Caco-2 (cell line): Measurements from ENCODE around the gene CABP7. TPM values are rescaled to one million over a fixed set of nuclear protein-coding genes. Genes with fewer than 3 reads are reported as not detected.
A peak's percentile ranks its signal among the peaks of the same experiment; 100 is the strongest.

Source experiments
- BruUV-seq: library from RNA; stranded (reverse); fragments of 400-500 nt; replicated peaks from 2 replicates; lab custom pipeline; 2021; lab: Mats Ljungman, UMichigan
- CTCF ChIA-PET: fragments of 300-600 bp; sonication (Branson Sonifier 250); formaldehyde crosslinking; loops from one replicate; lab custom pipeline; 2022; ENCODE audit warnings: antibody characterized with exemption; lab: Charles Lee
- POLR2A ChIA-PET: fragments of 300-600 bp; sonication (Branson Sonifier 250); formaldehyde crosslinking; loops from one replicate; lab custom pipeline; 2022; ENCODE audit warnings: antibody characterized with exemption; lab: Charles Lee
- DNase-seq, 2 experiments: peaks; one replicate each; pipeline versions ENCODE4 v3.0.0 to v3.0.0-alpha.2; 2020 to 2022
- H3K27me3 ChIP-seq: replicated peaks from 2 replicates; pipeline ENCODE4 v1.6.0; 2011; ENCODE audit warnings: low read length; ENCODE audit not compliant: control insufficient read depth, insufficient read depth
- H3K36me3 ChIP-seq: 2 replicates; pipeline ENCODE4 v1.5.1; 2011; ENCODE audit warnings: low read length; ENCODE audit not compliant: control insufficient read depth, insufficient read depth
- H3K4me1 ChIP-seq: fragments of 250-450 bp; sonication (Bioruptor Pico); 2 replicates; pipeline ENCODE4 v1.5.1; 2020; ENCODE audit warnings: mild to moderate bottlenecking
- H3K4me3 ChIP-seq: 2 replicates; pipeline ENCODE4 v1.5.1; 2011; ENCODE audit warnings: low read depth, mild to moderate bottlenecking, control low read depth, low read length
- H3K9me3 ChIP-seq: fragments of 250-450 bp; sonication (Bioruptor Pico); 2 replicates; pipeline ENCODE4 v1.5.1; 2020; ENCODE audit warnings: mild to moderate bottlenecking, moderate library complexity
- H3K27ac Mint-ChIP-seq: one replicate; pipeline ENCODE4 v1.8.0; 2022; ENCODE audit warnings: mixed read lengths; ENCODE audit not compliant: unreplicated experiment
- H3K27me3 Mint-ChIP-seq: one replicate; pipeline ENCODE4 v1.8.0; 2022; ENCODE audit warnings: mixed read lengths; ENCODE audit not compliant: insufficient read depth, unreplicated experiment
- H3K36me3 Mint-ChIP-seq: one replicate; pipeline ENCODE4 v1.8.0; 2022; ENCODE audit warnings: mild to moderate bottlenecking, mixed read lengths; ENCODE audit not compliant: insufficient read depth, unreplicated experiment
- H3K4me1 Mint-ChIP-seq: one replicate; pipeline ENCODE4 v1.8.0; 2022; ENCODE audit warnings: low read depth, mixed read lengths; ENCODE audit not compliant: unreplicated experiment
- H3K4me3 Mint-ChIP-seq: one replicate; pipeline ENCODE4 v1.8.0; 2022; ENCODE audit warnings: mild to moderate bottlenecking, moderate library complexity, mixed read lengths; ENCODE audit not compliant: unreplicated experiment
- H3K9me3 Mint-ChIP-seq: one replicate; pipeline ENCODE4 v1.8.0; 2022; ENCODE audit warnings: mixed read lengths; ENCODE audit not compliant: unreplicated experiment
- intact Hi-C: fragments of 100-400 bp; cut with micrococcal nuclease; formaldehyde crosslinking; loops from one replicate; pipeline ENCODE4 v1.10.0; 2022; ENCODE audit not compliant: unreplicated experiment
- total RNA-seq: library from RNA; stranded (reverse); gene quantifications from 2 replicates; pipeline ENCODE4 v1.2.3, GENCODE V29; 2022
- TF ChIP-seq, protein P1 (sequence below), 2 experiments: fragments of 200-600 bp in 1 of 2; IDR thresholded peaks; 1 replicate in 1 of 2; 2 replicates in 1 of 2; pipeline versions ENCODE4 v1.5.1 to v1.8.0; 2011 to 2022; ENCODE audit warnings: antibody characterized with exemption in 1 of 2, control low read depth in 1 of 2, inconsistent platforms in 1 of 2, low read depth in 1 of 2, low read length in 1 of 2, mild to moderate bottlenecking in 1 of 2, moderate library complexity in 1 of 2; ENCODE audit not compliant: insufficient read depth in 1 of 2, severe bottlenecking in 1 of 2, unreplicated experiment in 1 of 2

The CABP7 gene
- total RNA-seq, 1 experiment from 2014 or later, result not detected

- ChIA-PET POLR2A (no interaction called here), CTCF (interaction anchor here (0.5 kb wide), 1 partner anchor 165 kb away, joined by 4 read pairs; no protein-coding TSS in a partner anchor)
- Mint-ChIP-seq H3K4me3 (peak overlapping the region; percentile 99), H3K36me3 (peaks cover 43% of the 10 kb centered on the region), H3K9me3 (no peaks in the 10 kb centered on the region), H3K27ac (peak overlapping the region; percentile 60), H3K4me1 (peaks cover 28% of the 10 kb centered on the region), H3K27me3 (no peaks in the 10 kb centered on the region)
- Histone ChIP-seq H3K36me3 (no peaks in the 10 kb centered on the region; the same call in 1 of the 2 replicates), H3K4me3 (no peak overlapping the region), H3K4me1 (peaks cover 30% of the 10 kb centered on the region), H3K27me3 (no peaks in the 10 kb centered on the region), H3K9me3 (no peaks in the 10 kb centered on the region)
- DNase-seq, result peak in 1 of 2 experiments; percentile 55
- BruUV-seq, result no TSS peak
- TF ChIP-seq, protein P1, sequence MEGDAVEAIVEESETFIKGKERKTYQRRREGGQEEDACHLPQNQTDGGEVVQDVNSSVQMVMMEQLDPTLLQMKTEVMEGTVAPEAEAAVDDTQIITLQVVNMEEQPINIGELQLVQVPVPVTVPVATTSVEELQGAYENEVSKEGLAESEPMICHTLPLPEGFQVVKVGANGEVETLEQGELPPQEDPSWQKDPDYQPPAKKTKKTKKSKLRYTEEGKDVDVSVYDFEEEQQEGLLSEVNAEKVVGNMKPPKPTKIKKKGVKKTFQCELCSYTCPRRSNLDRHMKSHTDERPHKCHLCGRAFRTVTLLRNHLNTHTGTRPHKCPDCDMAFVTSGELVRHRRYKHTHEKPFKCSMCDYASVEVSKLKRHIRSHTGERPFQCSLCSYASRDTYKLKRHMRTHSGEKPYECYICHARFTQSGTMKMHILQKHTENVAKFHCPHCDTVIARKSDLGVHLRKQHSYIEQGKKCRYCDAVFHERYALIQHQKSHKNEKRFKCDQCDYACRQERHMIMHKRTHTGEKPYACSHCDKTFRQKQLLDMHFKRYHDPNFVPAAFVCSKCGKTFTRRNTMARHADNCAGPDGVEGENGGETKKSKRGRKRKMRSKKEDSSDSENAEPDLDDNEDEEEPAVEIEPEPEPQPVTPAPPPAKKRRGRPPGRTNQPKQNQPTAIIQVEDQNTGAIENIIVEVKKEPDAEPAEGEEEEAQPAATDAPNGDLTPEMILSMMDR (IDR thresholded peaks at IDR 0.05; ENCODE audit: insufficient read depth in 1 of 2, low read depth in 1 of 2, low read length in 1 of 2, severe bottlenecking in 1 of 2, unreplicated experiment in 1 of 2), result no peak
- intact Hi-C loops, result loop anchor here (5.0 to 10.0 kb wide), 3 partner anchors 32 to 315 kb away; partner anchors contain the start of gene HORMAD2
These were observed 50.0 kb downstream of the CABP7 start for GRCh38 chr22:29769723-29770321.

DNA sequence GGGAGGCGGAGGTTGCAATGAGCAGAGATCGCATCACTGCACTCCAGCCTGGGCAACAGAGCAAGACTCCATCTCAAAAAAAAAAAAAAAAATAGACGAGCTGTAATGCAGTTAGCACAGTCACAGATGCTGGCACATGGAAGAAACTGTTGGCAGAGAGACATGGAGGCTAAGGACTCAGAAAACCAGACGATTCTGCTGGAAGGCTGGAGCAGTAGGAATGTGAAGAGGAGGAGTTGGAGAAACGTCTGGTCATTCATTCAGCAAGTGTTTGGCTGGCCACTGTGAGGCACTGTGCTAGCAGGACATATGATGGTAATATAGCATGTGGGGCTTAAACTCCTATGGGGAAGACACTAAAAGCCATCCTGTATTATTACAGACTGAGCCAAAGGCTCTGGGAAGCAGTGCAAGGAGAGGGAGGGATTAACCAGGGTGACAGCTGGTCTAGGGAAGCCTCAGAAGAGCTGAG lies 52.4 kb downstream of the CABP7 start:
- H3K4me1 Mint-ChIP-seq, result peaks cover 16% of the 10 kb centered on the region
- TF ChIP-seq, protein P1 (IDR thresholded peaks at IDR 0.05; ENCODE audit: insufficient read depth in 1 of 2, low read depth in 1 of 2, low read length in 1 of 2, severe bottlenecking in 1 of 2, unreplicated experiment in 1 of 2), result peak; percentile 32 to 44
- H3K36me3 Mint-ChIP-seq, result peaks cover 34% of the 10 kb centered on the region
- no TSS peak for BruUV-seq
- H3K4me1 ChIP-seq, result peaks cover 26% of the 10 kb centered on the region
- ChIA-PET POLR2A (no interaction called here), CTCF (interaction anchor here (0.6 kb wide), 1 partner anchor 9 kb away, joined by 6 read pairs; no protein-coding TSS in a partner anchor)
- H3K27me3 ChIP-seq, result no peaks in the 10 kb centered on the region
- H3K9me3 ChIP-seq, result no peaks in the 10 kb centered on the region
- H3K27ac Mint-ChIP-seq, result peak overlapping the region; percentile 74
- no peaks in the 10 kb centered on the region; the same call in 1 of the 2 replicates for H3K36me3 ChIP-seq
- H3K9me3 Mint-ChIP-seq, result no peaks in the 10 kb centered on the region
- no peak overlapping the region for H3K4me3 Mint-ChIP-seq
- DNase-seq, result peak in 1 of 2 experiments; percentile 35
- H3K4me3 ChIP-seq, result no peak overlapping the region
- intact Hi-C loops, result no loop called here
- no peaks in the 10 kb centered on the region for H3K27me3 Mint-ChIP-seq

DNA sequence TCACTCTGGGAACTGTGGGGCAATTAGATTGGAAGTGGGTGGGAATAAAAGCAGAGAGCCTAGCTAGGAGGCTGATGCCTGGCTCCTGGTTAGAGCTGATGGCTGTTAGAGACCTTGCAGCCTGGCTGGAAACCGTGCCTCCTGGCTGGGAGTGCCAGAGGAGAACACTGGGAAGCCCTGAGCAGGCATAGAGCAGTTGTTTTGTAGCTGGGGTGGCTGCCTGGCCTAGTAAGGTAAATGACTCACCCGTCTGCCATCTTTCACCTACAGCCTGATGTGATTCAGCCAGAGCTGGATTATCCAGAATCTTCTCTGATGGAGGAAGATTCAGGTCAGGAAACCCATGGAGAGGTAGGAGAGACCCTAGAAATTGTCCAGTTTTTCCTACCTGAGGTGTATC lies 53.4 kb downstream of the CABP7 start:
- H3K27me3 ChIP-seq, result no peaks in the 10 kb centered on the region
- intact Hi-C loops, result no loop called here
- Mint-ChIP-seq H3K4me1 (peaks cover 10% of the 10 kb centered on the region), H3K9me3 (no peaks in the 10 kb centered on the region), H3K36me3 (peaks cover 24% of the 10 kb centered on the region), H3K27ac (no peak overlapping the region), H3K4me3 (no peak overlapping the region), H3K27me3 (no peaks in the 10 kb centered on the region)
- peaks cover 27% of the 10 kb centered on the region for H3K4me1 ChIP-seq
- no peak overlapping the region for H3K4me3 ChIP-seq
- CTCF ChIA-PET, result interaction anchor here (0.7 to 0.9 kb wide), 2 partner anchors 37 to 316 kb away, joined by 3 to 9 read pairs; no protein-coding TSS in a partner anchor
- H3K36me3 ChIP-seq, result no peaks in the 10 kb centered on the region; the same call in 1 of the 2 replicates
- DNase-seq, result no peak
- POLR2A ChIA-PET, result interaction anchor here (0.7 kb wide), 1 partner anchor 11 kb away, joined by 5 read pairs; no protein-coding TSS in a partner anchor
- BruUV-seq, result no TSS peak
- TF ChIP-seq, protein P1 (IDR thresholded peaks at IDR 0.05; ENCODE audit: insufficient read depth in 1 of 2, low read depth in 1 of 2, low read length in 1 of 2, severe bottlenecking in 1 of 2, unreplicated experiment in 1 of 2), result no peak
- no peaks in the 10 kb centered on the region for H3K9me3 ChIP-seq
